SKM-1 (cell line): ENCODE measurements around the gene CAV1.
A peak's percentile ranks its signal among the peaks of the same experiment; 100 is the strongest.
"Not testable (repeated sequence)": the region's sequence is repeated elsewhere in the genome, so short reads cannot be mapped to it uniquely, and the experiment has no call there.

Experiments
- DNase-seq: peaks from one replicate; lab custom pipeline; 2025; ENCODE audit not compliant: unreplicated experiment; lab: John Stamatoyannopoulos, UW

CAV1 gene

DNA sequence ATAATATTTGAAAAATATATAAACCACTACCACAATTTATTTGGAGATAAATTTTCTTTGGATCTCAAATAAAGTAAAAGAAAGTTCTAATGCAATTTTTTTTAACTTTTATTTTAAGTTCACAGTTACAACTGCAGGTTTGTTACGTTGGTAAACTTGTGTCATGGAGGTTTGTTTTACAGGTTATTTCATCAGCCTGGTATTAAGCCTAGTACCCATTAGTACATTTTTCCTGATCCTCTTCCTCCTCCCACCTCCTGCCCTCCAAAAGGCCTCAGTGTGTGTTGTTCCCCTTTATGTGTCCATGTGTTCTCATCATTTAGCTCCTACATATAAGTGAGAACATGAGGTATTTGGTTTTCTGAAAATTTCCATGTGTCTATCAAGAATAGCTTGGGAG is 54.5 kb downstream of the CAV1 start:
- no peak for DNase-seq

DNA sequence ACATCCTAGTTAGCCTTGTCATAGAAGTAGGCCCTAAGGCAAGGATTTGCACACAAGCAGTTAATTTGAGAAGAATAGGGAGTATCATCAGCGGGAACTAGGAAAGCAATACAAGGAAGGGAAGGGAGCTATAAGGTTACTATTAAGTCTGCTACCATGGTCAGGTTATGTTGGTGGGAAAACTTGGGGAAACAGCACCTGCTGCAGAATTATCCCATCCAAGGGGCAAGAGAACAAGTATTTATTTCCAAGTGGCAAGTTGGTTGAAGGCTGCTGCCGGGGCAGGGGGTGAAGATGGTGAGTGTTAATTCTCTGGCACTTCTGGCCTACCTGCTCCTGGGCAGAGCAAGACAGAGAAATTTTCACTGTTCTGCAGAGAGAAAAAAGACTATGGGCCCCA is 55.0 kb downstream of the CAV1 start:
- DNase-seq, result no peak

DNA sequence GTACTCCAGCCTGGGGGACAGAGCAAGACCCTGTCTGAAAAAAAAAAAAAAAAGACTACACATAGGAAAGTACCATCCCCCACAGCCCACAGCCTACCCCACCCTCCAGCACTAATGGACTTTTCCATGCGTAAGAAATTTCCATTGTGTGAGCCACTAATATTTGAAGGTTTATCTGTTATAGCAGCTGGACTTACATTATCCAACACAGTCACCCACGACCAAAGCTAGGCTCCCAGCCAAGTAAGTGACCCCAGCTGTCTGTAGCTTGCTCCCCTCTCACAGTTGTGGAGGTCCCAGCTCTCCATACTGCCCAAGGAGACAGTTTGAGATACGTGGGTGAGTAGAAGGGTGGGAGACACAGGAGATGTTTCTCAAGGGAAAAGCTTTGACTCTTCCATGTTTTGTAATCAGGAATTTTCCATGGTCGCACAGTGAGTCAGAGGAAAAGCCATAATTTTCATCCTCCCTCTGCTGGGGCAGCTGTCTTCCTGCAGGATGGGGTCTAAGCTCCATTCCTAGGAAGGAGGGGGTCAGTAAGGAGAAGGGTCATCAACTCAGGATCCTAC is 57.4 kb downstream of the CAV1 start:
- no peak for DNase-seq

DNA sequence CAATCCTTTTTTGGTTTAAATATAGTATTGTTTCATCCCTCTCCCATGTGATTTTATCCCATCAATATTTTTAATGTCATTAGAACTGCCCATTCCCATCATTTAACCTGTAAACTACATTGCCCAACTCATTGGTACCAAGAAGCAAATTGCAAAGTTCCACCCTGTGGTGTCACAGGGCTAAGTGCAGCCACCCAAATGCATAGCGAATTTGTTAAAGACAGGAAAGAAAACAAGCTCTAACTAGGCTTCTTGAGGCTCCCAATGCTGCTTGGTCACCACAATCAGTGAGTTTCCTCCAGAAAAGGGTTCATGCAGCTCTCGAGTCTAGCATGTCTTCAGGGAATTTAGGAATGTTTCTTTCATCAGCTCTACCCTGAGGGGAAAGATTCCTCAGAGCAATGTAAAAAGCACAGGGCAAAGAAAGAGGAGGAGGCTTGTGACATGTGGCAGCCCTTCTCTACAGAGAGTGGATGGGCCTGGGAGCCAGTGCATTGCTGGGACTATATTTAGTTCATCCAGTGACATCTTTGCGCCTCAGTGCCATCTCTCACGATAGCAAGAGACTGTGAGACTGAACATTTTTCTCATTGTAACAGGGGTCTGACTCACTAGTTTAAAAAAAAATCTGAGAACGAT is 58.1 kb downstream of the CAV1 start:
- no peak for DNase-seq

DNA sequence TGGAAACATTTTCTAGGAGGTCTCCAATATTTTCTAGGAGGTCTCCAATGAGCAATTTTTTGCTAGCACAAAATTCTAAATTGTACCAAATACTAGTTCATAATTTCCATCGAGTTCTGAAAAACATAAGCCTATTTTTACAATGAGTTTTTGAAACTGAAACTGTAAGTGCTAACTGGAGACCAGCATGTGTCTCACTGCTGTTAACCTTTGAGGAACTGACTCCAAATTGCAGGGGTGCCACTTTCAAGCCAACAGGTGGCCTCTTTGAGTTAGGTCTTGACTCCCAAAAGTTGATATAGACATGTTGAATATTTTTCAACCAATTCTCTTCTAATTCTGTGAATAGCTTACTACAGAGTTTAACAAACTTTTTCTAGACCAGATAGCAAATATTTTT is 58.8 kb downstream of the CAV1 start:
- no peak for DNase-seq

DNA sequence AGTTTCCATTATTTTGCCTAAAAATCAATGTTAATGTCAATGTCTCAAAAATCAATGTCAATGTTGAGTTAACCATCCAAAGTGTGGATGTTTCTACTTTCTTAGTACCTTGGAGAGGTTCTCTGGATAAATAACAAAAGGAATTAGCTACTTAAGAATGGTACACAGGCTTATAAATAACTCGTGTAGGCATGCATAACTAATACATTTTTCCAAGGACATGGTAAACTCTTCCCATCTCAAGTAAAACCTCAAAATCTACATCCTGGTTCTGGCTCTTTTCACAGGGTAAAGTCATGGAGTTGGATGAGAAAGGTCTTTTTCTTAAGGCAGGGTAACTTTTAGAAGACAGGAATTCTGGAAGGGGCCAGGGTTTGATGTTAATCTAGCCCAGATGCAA is 59.9 kb downstream of the CAV1 start:
- DNase-seq, result no peak

DNA sequence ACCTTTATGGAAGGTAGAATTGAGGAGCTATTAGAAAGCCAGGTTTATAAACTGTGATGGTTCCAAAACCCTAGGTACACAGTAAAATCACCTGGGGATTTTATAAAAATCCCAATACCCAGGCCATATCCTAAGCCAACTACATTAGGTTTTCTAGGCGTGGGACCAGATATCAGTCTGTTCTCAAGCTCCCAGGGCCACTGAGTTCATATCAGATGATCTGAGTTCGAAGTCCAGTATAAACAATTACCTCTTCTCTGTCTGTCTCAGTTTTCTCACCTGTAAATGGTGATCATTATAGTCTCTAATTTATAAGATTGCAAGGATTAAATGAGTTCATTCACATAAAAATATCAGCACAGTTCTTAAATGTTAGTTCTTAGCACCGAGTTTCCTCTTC is 60.6 kb downstream of the CAV1 start:
- no peak for DNase-seq

DNA sequence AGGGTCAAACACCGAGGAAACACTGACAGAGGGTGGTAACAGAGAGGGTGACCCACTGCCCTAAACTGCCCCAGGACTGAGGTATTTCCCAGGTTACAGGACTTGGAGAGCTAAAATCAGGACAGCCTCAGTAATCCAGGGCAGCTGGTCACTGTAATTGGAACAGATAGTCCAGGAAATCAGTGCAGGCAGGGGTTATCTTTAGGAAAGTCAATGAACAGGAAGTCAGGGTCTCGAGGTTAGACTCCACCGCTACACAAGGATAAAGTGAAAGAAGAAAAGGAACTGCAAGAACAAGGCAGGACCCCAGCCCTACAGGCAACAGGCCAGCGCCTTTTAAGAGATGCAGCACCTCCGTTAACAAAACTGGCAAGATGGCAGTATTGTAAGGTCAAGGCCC is 61.1 kb downstream of the CAV1 start:
- no peak for DNase-seq

DNA sequence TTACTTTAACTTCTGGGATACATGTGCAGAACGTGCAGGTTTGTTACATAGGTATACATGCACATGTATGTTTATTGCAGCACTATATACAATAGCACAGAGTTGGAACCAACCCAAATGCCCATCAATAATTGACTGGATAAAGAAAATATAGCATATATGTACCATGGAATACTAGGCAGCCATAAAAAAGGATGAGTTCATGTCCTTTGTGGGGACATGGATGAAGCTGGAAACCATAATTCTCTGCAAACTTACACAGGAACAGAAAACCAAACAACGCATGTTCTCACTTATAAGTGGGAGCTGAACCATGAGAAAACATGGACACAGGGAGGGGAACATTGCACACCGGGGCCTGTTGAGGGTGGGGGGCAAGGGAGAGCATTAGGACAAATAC is 62.4 kb downstream of the CAV1 start:
- not testable (repeated sequence) for DNase-seq

DNA sequence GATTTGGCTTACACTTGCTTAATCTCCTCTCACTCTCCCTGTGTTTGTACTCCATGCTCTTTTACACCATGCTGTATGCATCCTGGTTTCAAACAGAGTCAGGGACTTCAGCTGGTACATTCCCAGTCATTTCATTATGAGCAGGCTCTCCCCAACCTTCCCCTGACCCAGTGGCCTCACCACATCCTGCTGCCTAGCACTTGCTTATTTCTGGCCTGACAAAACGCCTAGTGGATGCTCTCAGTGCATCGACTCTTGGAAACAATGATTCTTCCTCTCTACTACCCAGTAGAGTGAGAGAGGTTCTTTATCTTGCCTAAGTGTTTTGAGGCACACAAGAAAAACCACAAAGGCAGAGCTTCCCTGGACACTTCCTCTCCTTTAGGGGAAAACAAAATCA is 63.4 kb downstream of the CAV1 start:
- peak; percentile 77 for DNase-seq

DNA sequence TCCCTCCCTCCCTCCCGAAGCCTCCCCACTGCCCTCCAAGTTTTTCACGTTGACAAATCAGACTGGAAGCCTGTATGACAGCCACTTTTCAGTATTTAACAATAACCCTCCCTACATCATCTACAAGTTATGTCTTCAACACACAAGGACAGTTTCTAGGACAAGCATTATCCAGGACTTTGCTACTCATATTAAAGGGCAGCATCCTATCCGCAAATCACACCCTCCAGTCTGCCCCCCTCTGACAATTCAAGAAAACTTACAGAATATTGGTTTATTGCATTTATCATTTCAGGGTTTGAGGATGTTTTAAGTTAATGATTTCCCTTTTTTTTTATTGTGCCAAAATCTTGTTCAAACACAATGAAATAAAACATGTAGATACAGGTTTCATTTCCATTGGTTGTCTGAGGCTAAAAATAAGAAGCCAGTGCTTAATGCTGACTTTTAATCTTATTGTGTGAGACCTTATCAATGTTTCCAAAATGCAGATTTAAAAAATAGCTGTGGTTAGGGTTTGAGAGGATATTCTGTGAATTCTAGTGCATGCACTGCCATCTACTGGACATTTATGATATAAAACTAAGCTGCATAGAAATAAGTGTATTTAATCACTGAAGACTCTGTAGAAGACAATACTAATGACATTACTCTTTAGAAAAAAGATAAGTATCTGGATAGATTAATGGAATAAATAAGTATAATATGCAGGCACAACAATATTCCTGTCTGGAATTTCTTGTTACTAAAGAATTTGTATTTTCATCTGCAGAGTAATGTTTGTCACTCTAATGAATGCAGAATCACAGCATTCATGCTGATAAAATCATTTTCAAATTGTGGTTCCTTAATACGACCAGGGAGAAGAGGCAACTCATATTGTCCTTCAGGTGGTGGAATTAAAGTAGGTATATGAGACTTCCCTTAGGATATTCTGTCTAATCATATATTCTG is 64.1 kb downstream of the CAV1 start:
- DNase-seq, result peak; percentile 15

DNA sequence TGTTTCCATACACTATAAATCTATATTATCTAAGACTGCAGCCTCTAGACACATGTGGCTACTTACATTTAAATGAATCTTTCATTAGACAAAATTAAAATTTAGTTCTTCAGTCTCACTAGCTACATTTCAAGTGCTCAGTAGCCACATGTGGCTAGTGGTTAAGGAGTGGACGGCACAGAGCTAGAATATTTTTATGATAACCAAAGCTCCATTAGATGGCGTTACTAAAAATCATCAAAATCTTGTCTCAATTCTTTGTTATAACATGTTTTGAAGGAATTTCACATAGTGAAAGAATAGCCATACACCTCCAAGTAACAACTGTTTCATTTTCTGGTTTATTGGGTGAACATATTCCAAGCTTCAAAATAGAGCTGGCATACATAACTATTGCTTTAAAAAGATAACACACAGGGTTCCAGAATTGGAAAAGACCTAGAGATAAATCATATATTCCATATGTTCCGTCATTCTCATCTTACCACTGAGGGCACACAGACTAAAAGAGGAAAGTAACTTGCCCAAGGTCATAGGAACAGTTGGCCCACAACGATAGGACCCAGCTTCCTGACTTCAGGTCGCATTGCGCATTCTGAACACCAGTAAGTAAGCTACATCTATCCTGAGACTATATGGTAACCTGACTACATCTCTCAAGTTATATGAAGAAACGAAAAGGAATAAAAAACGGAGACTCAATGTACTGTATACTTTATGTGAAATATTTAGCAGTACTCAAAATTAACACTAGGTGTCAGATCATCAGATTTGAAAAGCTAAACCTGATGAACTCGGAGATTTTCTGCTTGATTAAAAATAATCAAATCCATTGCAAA is 66.6 kb downstream of the CAV1 start:
- no peak for DNase-seq

DNA sequence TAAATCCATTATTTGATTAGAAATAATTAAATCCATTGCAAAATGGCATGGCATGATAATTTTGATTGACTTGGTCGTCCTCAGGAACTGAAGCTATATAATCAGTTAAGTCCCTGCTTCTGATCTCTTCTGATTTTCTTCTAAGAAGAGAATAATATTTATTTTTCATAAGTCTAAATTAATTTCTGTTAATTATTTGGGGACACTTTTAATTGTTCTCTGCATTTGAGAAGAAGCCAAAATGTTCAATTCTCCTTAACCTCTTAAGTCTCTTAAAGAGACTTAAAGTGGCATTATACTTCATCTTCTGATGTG is 67.2 kb downstream of the CAV1 start:
- no peak for DNase-seq

DNA sequence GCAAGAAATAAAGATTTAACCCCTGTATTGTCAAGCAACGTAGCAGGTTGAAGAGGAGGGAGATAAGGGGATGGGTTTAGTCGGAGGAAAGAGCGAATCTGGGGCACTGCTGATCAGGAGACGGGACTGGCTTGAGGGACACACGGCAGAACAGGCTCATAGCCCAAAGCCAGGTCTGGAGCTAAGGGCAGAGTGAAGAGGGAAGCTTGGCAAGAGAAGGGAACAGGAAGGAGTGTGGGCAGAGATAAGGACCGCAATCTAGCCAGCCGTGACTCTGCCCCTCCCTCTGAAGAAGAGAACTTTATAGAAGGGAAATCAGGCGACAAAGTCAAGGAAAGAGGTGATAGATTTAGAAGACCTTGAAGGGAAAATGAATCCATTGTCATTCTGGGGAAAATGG is 67.6 kb downstream of the CAV1 start:
- no peak for DNase-seq

DNA sequence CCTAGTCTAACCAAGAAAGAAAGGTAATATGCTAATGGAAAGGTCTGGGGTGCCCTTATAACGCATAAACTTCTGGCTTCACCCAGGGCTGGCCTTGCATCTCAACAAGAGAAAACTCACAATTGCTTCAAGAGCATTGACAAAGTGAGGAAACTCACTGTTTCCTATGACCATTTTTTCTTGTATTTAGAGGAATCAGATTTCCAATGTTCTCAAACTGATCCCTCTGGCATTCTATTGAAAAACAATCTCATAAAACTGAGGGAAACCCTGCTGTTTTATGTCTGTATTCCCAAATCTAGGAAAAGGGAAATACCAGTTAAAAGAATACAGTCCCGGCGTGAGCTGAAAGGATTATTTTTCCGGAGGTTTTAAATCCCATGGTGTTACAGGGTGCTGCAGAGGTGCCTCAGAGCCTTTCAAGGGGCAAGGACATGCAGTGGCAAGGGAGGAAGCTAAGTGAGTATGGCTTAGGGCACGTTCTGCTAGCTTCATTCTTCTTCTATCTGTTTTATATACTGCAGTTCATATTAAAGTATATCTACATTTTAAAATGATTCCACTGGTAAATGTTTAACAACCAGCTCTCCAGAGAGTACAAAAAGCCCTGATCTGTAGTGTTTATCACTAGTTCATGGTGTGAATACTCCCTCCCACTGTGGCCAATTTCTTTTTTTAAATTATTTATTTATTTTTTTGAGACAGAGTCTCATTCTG is 68.7 kb downstream of the CAV1 start:
- no peak for DNase-seq

DNA sequence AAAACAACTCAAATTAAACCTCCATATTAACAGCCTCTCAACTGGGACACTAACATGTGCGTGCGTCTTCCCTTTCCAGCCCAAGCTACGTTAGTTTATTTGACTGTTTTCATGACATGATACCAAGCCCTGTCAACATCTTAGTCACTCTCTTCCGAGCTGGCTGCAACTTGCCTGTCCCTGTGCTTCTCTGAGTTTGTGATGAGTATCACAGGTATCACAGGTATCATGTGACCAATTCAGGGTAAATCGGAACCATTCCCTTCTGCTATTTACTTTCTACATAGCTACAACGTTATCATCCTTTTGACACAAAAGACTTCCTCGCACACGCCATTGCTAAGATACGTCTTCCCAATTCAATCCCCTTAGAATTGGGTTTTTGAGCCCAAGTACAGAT is 70.2 kb downstream of the CAV1 start:
- DNase-seq, result no peak

DNA sequence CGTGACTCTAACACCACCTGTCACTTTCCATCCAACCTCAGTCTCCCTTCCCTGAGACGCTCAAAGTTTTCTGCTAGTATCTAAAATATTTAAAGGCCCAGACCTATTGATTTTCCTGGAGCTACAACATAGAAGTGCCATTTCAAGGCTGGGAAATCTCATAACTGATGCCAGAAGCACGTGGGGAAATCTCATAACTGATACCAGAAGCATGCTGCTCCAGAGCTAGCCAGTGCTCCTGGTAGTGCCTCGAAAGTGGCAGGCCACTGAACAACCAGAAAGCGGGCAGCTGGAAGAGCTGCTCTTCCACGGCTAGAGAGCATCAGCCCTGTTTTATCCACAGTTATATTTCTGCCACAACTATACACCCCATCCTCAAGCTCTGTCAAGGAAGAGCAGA is 72.5 kb downstream of the CAV1 start:
- DNase-seq, result no peak

DNA sequence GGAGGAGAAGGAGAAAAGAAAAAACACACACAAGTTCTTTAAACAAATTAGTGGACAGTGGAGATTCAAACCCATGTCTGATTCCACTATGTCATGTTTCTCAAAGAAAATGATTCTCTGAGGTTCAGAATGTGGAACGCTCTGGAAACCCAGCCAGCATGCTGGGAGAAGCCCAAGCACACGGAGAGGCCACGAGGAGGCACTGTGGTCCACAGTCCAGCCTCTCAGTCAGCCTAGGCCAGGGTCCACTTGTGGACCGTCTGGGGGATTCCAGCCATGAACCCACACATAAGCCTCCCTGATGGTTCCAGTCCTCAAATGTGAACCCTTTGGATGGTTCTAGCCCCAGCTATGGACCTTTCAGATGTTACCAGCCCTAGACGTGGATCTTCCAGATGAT is 73.4 kb downstream of the CAV1 start:
- no peak for DNase-seq

DNA sequence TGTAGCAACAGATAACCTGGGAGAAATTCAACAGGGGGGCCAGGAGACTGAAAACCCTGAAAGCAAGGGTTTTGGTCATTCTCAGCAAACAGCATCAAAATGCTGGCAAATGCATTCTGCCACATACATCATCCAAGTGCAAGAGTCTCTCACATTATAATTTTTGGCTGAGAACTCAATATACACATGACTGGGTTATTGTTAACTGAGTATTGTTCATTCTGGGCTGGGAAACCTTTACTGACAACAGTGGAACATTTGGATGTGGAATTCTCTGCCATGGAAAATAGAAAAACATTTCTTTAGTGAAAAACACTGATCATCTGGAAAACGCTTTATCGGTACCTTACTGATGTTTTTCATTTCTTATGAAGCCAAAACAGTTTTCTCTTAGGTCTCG is 74.0 kb downstream of the CAV1 start:
- no peak for DNase-seq

DNA sequence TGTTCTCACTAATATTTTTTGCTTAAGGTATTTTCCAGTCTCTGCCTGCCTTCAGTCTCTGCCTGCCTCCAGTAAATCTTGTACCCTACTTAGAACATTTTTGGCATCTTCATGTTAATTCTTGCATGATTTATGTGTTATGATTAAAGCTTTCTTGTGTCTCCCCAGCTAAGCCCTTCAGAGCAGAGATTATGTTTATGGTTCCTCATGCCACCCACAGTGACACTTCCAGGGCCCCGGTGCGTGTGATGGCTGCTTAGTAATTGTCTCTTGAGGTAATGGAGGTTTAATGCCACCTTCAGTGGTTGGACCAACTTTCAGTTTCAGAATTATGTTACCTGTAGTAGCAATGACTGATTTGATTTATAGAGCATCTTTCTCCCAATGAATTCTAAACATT is 76.6 kb downstream of the CAV1 start:
- DNase-seq, result no peak

DNA sequence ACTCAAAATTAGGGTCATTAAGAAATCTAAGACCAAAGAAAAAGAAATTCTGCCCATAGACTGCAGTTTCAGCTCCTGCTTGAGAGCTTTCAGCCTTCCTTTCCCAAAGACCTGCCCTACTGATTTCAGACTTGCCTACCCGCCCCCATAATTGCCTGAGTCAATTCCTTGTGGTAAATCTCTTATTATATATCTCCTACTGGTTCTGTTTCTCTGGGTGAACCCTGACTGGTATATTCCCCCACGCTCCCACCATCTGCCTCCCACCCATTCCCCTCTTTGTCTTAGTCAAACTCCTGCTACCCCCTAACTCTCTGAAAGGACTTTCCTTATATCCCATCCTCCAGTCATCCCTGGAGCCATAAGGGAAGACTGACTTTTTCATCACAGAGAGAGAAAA is 82.5 kb downstream of the CAV1 start:
- no peak for DNase-seq
